ENCODE results near the gene WHRN.

DNA sequence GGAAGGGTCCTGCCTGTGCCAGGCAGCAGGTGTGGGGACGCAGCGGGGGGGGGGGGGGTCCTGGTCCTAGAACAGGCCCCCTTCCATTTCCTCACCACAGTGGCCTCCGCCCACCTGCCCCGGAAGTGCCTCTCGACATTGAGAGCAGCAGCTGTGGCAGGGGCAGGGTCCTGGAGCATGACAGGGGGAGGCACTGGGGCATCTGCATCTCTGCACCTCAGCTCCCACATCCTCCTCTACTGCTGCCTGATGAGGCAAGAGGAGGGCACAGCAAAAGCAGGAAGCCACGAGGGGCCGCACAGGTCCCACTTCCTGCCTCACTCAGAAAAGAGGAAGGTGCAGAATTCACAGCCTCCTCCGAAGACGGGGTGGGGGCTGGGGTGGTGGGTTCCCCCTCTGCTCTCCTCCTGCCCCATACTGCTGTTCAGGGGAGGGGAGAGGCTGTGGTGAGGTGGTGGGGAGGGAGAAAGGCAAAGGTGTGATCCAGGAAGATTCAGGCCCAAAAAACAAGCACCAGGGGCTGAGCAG lies 132.3 kb downstream of the WHRN start:
- TF ChIP-seq ARNT (IDR thresholded peaks at IDR 0.05) = no peak
- no peak for TF ChIP-seq FOXM1 (IDR thresholded peaks at IDR 0.05; ENCODE audit: borderline replicate concordance)
- TF ChIP-seq BHLHE40 (IDR thresholded peaks at IDR 0.05; ENCODE audit: borderline replicate concordance) = no peak
- no peak for TF ChIP-seq CTBP1 (IDR thresholded peaks at IDR 0.05; ENCODE audit: borderline replicate concordance)
- TF ChIP-seq TARDBP (IDR thresholded peaks at IDR 0.05) = no peak
- TF ChIP-seq ZNF384 (IDR thresholded peaks at IDR 0.05) = no peak
- TF ChIP-seq FOXA1 (IDR thresholded peaks at IDR 0.05) = no peak

Data from HEK293T (cell line).